Effector memory CD8-positive, alpha-beta T cell (primary cell): ENCODE measurements around the gene COMMD10.

Source experiments
- ATAC-seq: fragments of 150-1000 bp; cut with Tn5 transposase; replicated peaks from 2 replicates; pipeline ENCODE4 v1.10.0; 2021; ENCODE audit warnings: mild to moderate bottlenecking, moderate library complexity
- DNase-seq, 3 experiments: peaks; one replicate each; pipeline ENCODE4 v3.0.0; 2021
- H3K27ac Mint-ChIP-seq, 2 donors: one replicate each; pipeline ENCODE4 v1.8.0; 2022; ENCODE audit warnings: mild to moderate bottlenecking in 2 of 2, mixed read lengths in 2 of 2, moderate library complexity in 2 of 2
- H3K27me3 Mint-ChIP-seq, 2 donors: one replicate each; pipeline ENCODE4 v1.8.0; 2022; ENCODE audit warnings: mixed read lengths in 2 of 2
- H3K36me3 Mint-ChIP-seq: one replicate; pipeline ENCODE4 v1.8.0; 2022; ENCODE audit warnings: mild to moderate bottlenecking, moderate library complexity, mixed read lengths; ENCODE audit not compliant: insufficient read depth
- H3K4me1 Mint-ChIP-seq, 2 donors: one replicate each; pipeline ENCODE4 v1.8.0; 2022; ENCODE audit warnings: low read depth in 2 of 2, mixed read lengths in 2 of 2
- H3K4me3 Mint-ChIP-seq, 2 donors: one replicate each; pipeline ENCODE4 v1.8.0; 2022; ENCODE audit warnings: mild to moderate bottlenecking in 2 of 2, mixed read lengths in 2 of 2, moderate library complexity in 2 of 2
- H3K9me3 Mint-ChIP-seq, 2 donors: one replicate each; pipeline ENCODE4 v1.8.0; 2022; ENCODE audit warnings: mixed read lengths in 2 of 2

COMMD10 gene

GRCh38 chr5:116320486-116320885, 235.7 kb downstream of the COMMD10 start:
- Mint-ChIP-seq H3K9me3 (peaks cover 9 to 25% of the 10 kb centered on the region in 2 donors), H3K36me3 (peaks cover 12% of the 10 kb centered on the region), H3K4me3 (no peak overlapping the region), H3K27me3 (no peaks in the 10 kb centered on the region), H3K27ac (no peak overlapping the region), H3K4me1 (no peaks in the 10 kb centered on the region)
- no peak for ATAC-seq
- no peak for DNase-seq

GRCh38 chr5:116329503-116329902, 244.7 kb downstream of the COMMD10 start:
- Mint-ChIP-seq H3K27me3 (no peaks in the 10 kb centered on the region), H3K4me1 (no peaks in the 10 kb centered on the region), H3K27ac (no peak overlapping the region), H3K36me3 (no peaks in the 10 kb centered on the region), H3K4me3 (no peak overlapping the region), H3K9me3 (peaks cover 16 to 55% of the 10 kb centered on the region in 2 donors)
- no peak for ATAC-seq
- no peak for DNase-seq

GRCh38 chr5:116340799-116341198, 256.0 kb downstream of the COMMD10 start:
- no peak for DNase-seq
- Mint-ChIP-seq H3K4me1 (no peaks in the 10 kb centered on the region), H3K4me3 (no peak overlapping the region)

More at GRCh38 chr5:116340799-116341198, 256.0 kb downstream of the COMMD10 start:
- Mint-ChIP-seq H3K27ac (no peak overlapping the region), H3K9me3 (peaks cover 4 to 26% of the 10 kb centered on the region in 2 donors), H3K36me3 (no peaks in the 10 kb centered on the region), H3K27me3 (no peaks in the 10 kb centered on the region)
- no peak for ATAC-seq
